ENCODE results near the gene PRKCA.

GRCh38 chr17:66791347-66791746, 488.9 kb downstream of the PRKCA start:
- no peak for TF ChIP-seq TCF4 (CRISPR knock-in tag; IDR thresholded peaks at IDR 0.05; ENCODE audit: borderline replicate concordance)
- no peak for TF ChIP-seq ARNTL (CRISPR knock-in tag; IDR thresholded peaks at IDR 0.05; ENCODE audit: borderline replicate concordance, low read depth)
- no peak for TF ChIP-seq TSHZ2 (CRISPR knock-in tag; IDR thresholded peaks at IDR 0.05)
- no peak for TF ChIP-seq CSDC2 (CRISPR knock-in tag; IDR thresholded peaks at IDR 0.05)
- no peak for TF ChIP-seq RARB (CRISPR knock-in tag; IDR thresholded peaks at IDR 0.05)
- TF ChIP-seq, protein P1, sequence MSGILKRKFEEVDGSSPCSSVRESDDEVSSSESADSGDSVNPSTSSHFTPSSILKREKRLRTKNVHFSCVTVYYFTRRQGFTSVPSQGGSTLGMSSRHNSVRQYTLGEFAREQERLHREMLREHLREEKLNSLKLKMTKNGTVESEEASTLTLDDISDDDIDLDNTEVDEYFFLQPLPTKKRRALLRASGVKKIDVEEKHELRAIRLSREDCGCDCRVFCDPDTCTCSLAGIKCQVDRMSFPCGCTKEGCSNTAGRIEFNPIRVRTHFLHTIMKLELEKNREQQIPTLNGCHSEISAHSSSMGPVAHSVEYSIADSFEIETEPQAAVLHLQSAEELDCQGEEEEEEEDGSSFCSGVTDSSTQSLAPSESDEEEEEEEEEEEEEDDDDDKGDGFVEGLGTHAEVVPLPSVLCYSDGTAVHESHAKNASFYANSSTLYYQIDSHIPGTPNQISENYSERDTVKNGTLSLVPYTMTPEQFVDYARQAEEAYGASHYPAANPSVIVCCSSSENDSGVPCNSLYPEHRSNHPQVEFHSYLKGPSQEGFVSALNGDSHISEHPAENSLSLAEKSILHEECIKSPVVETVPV (CRISPR knock-in tag; IDR thresholded peaks at IDR 0.05) = no peak
